GM19452 (cell line): Measurements from ENCODE around the gene IL22RA2.

Source experiments
- ATAC-seq: cut with Tn5 transposase; IDR thresholded peaks from one replicate; pipeline ENCODE4 v1.9.1; 2021; ENCODE audit not compliant: unreplicated experiment

The IL22RA2 gene

GRCh38 chr6:137167702-137168377 lies 5.6 kb downstream of the IL22RA2 start:
- no peak for ATAC-seq

- no peak for ATAC-seq
Measured at GRCh38 chr6:137166247-137167098, 7.0 kb downstream of the IL22RA2 start.

GRCh38 chr6:137165375-137166246 lies 7.8 kb downstream of the IL22RA2 start:
- ATAC-seq, result peak; percentile 70

GRCh38 chr6:137163732-137164318 lies 9.6 kb downstream of the IL22RA2 start:
- ATAC-seq, result no peak

GRCh38 chr6:137162692-137163306 lies 10.6 kb downstream of the IL22RA2 start:
- ATAC-seq, result no peak

- ATAC-seq, result no peak
Measured at GRCh38 chr6:137161949-137162348, 11.5 kb downstream of the IL22RA2 start.

GRCh38 chr6:137160763-137161162 lies 12.7 kb downstream of the IL22RA2 start:
- ATAC-seq, result no peak

- no peak for ATAC-seq
Measured at GRCh38 chr6:137159912-137160311, 13.5 kb downstream of the IL22RA2 start.

- no peak for ATAC-seq
Measured at GRCh38 chr6:137157601-137158000, 15.8 kb downstream of the IL22RA2 start.

- ATAC-seq, result no peak
Measured at GRCh38 chr6:137156650-137157049, 16.8 kb downstream of the IL22RA2 start.

- ATAC-seq, result peak; percentile 70
Measured at GRCh38 chr6:137155830-137156229, 17.6 kb downstream of the IL22RA2 start.

- no peak for ATAC-seq
Measured at GRCh38 chr6:137150072-137150471, 23.4 kb downstream of the IL22RA2 start.

GRCh38 chr6:137149035-137149393 lies 24.4 kb downstream of the IL22RA2 start:
- no peak for ATAC-seq

GRCh38 chr6:137148306-137149034 lies 25.0 kb downstream of the IL22RA2 start:
- no peak for ATAC-seq

- no peak for ATAC-seq
Measured at GRCh38 chr6:137147195-137147594, 26.2 kb downstream of the IL22RA2 start.

GRCh38 chr6:137146206-137146605 lies 27.2 kb downstream of the IL22RA2 start:
- no peak for ATAC-seq

GRCh38 chr6:137145421-137145820 lies 28.0 kb downstream of the IL22RA2 start:
- no peak for ATAC-seq

- no peak for ATAC-seq
Measured at GRCh38 chr6:137136065-137136464, 37.4 kb downstream of the IL22RA2 start.

GRCh38 chr6:137134483-137134882 lies 39.0 kb downstream of the IL22RA2 start:
- ATAC-seq, result no peak

GRCh38 chr6:137133122-137133521 lies 40.3 kb downstream of the IL22RA2 start:
- no peak for ATAC-seq
